Measurements from ENCODE around the gene TRPM2.

Gene TRPM2

GRCh38 chr21:44322621-44323325 is 30.6 kb upstream of the TRPM2 start:
- DNase-seq: no peak

GRCh38 chr21:44323591-44323990 is 29.8 kb upstream of the TRPM2 start:
- DNase-seq: no peak

- no peak for DNase-seq
Measured at GRCh38 chr21:44324106-44324853, 29.1 kb upstream of the TRPM2 start.

- DNase-seq: no peak
Measured at GRCh38 chr21:44324854-44325107, 28.6 kb upstream of the TRPM2 start.

GRCh38 chr21:44325386-44326271 is 27.8 kb upstream of the TRPM2 start:
- no peak for DNase-seq

GRCh38 chr21:44326272-44326647 is 27.2 kb upstream of the TRPM2 start:
- DNase-seq: no peak

GRCh38 chr21:44326716-44327602 is 26.5 kb upstream of the TRPM2 start:
- no peak for DNase-seq

GRCh38 chr21:44327603-44327974 is 25.8 kb upstream of the TRPM2 start:
- no peak for DNase-seq

- no peak for DNase-seq
Measured at GRCh38 chr21:44328242-44328895, 25.1 kb upstream of the TRPM2 start.

GRCh38 chr21:44329086-44329889 is 24.1 kb upstream of the TRPM2 start:
- DNase-seq: no peak

- DNase-seq: no peak
Measured at GRCh38 chr21:44329971-44330681, 23.3 kb upstream of the TRPM2 start.

GRCh38 chr21:44330698-44331097 is 22.7 kb upstream of the TRPM2 start:
- no peak for DNase-seq

- no peak for DNase-seq
Measured at GRCh38 chr21:44331209-44331608, 22.2 kb upstream of the TRPM2 start.

- DNase-seq: no peak
Measured at GRCh38 chr21:44331650-44332307, 21.6 kb upstream of the TRPM2 start.

GRCh38 chr21:44332383-44332782 is 21.0 kb upstream of the TRPM2 start:
- DNase-seq: no peak

- DNase-seq: no peak
Measured at GRCh38 chr21:44332965-44333364, 20.5 kb upstream of the TRPM2 start.

GRCh38 chr21:44333509-44334328 is 19.7 kb upstream of the TRPM2 start:
- DNase-seq: no peak

- no peak for DNase-seq
Measured at GRCh38 chr21:44334329-44335030, 18.9 kb upstream of the TRPM2 start.

Data from NCI-H2029 treated with DMSO at 0.1 percent for 48 hours (cell line).